Naive thymus-derived CD4-positive, alpha-beta T cell (primary cell): ENCODE results near the gene SF3B4. TPM values are rescaled to one million over a fixed set of nuclear protein-coding genes. Genes with fewer than 3 reads are reported as not detected.

ENCODE experiments used
- ATAC-seq: fragments of 150-1000 bp; cut with Tn5 transposase; 2 replicates; pipeline ENCODE4 v1.10.0; 2021; ENCODE audit warnings: mild to moderate bottlenecking, moderate library complexity
- CTCF ChIA-PET: fragments of 350-600 bp; sonication (Branson Sonifier 250); formaldehyde crosslinking; loops from one replicate; lab custom pipeline; 2021; ENCODE audit warnings: antibody characterized with exemption; lab: Charles Lee
- POLR2A ChIA-PET: fragments of 350-600 bp; sonication (Branson Sonifier 250); formaldehyde crosslinking; loops from one replicate; lab custom pipeline; 2021; ENCODE audit warnings: antibody characterized with exemption, inconsistent platforms; lab: Charles Lee
- DNase-seq, 9 donors: peaks; one replicate each; pipeline versions ENCODE4 v3.0.0 to v3.0.0-alpha.2; 2020 to 2022; ENCODE audit warnings: mixed read lengths in 1 of 9
- H3K27ac ChIP-seq: one replicate; pipeline ENCODE4 v1.7.0; 2013; ENCODE audit warnings: mild to moderate bottlenecking, low read depth, low read length, moderate library complexity
- H3K27me3 ChIP-seq, 2 donors: one replicate each; pipeline ENCODE4 v1.7.0; 2013; ENCODE audit warnings: low read length in 2 of 2, mild to moderate bottlenecking in 2 of 2, moderate library complexity in 2 of 2; ENCODE audit not compliant: control insufficient read depth in 2 of 2, insufficient read depth in 2 of 2
- H3K36me3 ChIP-seq, 3 experiments: 1 replicate in 2 of 3; 2 replicates in 1 of 3; pipeline ENCODE4 v1.7.0; 2013; ENCODE audit warnings: low read length in 3 of 3, mild to moderate bottlenecking in 3 of 3, moderate library complexity in 1 of 3; ENCODE audit not compliant: insufficient read depth in 3 of 3, control insufficient read depth in 2 of 3
- H3K4me1 ChIP-seq, 2 donors: one replicate each; pipeline ENCODE4 v1.7.0; 2013; ENCODE audit warnings: low read length in 2 of 2, mild to moderate bottlenecking in 2 of 2, moderate library complexity in 1 of 2; ENCODE audit not compliant: control insufficient read depth in 2 of 2, insufficient read depth in 2 of 2
- H3K4me3 ChIP-seq: 2 replicates; pipeline ENCODE4 v1.7.0; 2013; ENCODE audit warnings: mild to moderate bottlenecking, low read length
- H3K9me3 ChIP-seq, 3 experiments: 1 replicate in 2 of 3; 2 replicates in 1 of 3; pipeline ENCODE4 v1.7.0; 2013; ENCODE audit warnings: low read length in 3 of 3; ENCODE audit not compliant: control insufficient read depth in 2 of 3
- H3K27ac Mint-ChIP-seq, 9 donors: one replicate each; pipeline ENCODE4 v1.8.0; 2020 to 2022; ENCODE audit warnings: mixed read lengths in 9 of 9, mild to moderate bottlenecking in 8 of 9, moderate library complexity in 5 of 9, inconsistent platforms in 2 of 9
- H3K27me3 Mint-ChIP-seq, 5 donors: one replicate each; pipeline ENCODE4 v1.8.0; 2021 to 2022; ENCODE audit warnings: mixed read lengths in 5 of 5, mild to moderate bottlenecking in 1 of 5
- H3K36me3 Mint-ChIP-seq, 5 donors: one replicate each; pipeline ENCODE4 v1.8.0; 2020 to 2022; ENCODE audit warnings: mixed read lengths in 5 of 5, mild to moderate bottlenecking in 3 of 5, inconsistent platforms in 1 of 5
- H3K4me1 Mint-ChIP-seq, 7 donors: one replicate each; pipeline ENCODE4 v1.8.0; 2020 to 2022; ENCODE audit warnings: mixed read lengths in 7 of 7, mild to moderate bottlenecking in 3 of 7, inconsistent platforms in 1 of 7
- H3K4me3 Mint-ChIP-seq, 10 donors: one replicate each; pipeline ENCODE4 v1.8.0; 2020 to 2022; ENCODE audit warnings: mild to moderate bottlenecking in 10 of 10, mixed read lengths in 10 of 10, moderate library complexity in 6 of 10, inconsistent platforms in 2 of 10
- H3K9me3 Mint-ChIP-seq, 11 donors: one replicate each; pipeline ENCODE4 v1.8.0; 2020 to 2022; ENCODE audit warnings: mixed read lengths in 11 of 11, mild to moderate bottlenecking in 4 of 11, inconsistent platforms in 1 of 11, moderate library complexity in 1 of 11
- intact Hi-C, 2 donors: fragments of 100-400 bp; cut with micrococcal nuclease; formaldehyde crosslinking; loops; one replicate each; pipeline ENCODE4 v1.15.1; 2023
- polyA plus RNA-seq, 2 donors: library from polyadenylated mRNA; unstranded; fragments of 300-500 nt; fragmentation: Illumina TruSeq; gene quantifications; one replicate each; pipeline ENCODE4 v1.2.3, GENCODE V29; 2021
- total RNA-seq, 6 experiments: library from RNA in 5 of 6; stranded (reverse) in 5 of 6; gene quantifications; 1 replicate in 5 of 6; 2 replicates in 1 of 6; pipeline ENCODE4 v1.2.3 and lab custom pipeline; 2021 to 2026

The SF3B4 gene
- total and polyA plus RNA-seq, 7 experiments from 2014 or later: 39.0 to 114 (median 46.5) TPM

DNA sequence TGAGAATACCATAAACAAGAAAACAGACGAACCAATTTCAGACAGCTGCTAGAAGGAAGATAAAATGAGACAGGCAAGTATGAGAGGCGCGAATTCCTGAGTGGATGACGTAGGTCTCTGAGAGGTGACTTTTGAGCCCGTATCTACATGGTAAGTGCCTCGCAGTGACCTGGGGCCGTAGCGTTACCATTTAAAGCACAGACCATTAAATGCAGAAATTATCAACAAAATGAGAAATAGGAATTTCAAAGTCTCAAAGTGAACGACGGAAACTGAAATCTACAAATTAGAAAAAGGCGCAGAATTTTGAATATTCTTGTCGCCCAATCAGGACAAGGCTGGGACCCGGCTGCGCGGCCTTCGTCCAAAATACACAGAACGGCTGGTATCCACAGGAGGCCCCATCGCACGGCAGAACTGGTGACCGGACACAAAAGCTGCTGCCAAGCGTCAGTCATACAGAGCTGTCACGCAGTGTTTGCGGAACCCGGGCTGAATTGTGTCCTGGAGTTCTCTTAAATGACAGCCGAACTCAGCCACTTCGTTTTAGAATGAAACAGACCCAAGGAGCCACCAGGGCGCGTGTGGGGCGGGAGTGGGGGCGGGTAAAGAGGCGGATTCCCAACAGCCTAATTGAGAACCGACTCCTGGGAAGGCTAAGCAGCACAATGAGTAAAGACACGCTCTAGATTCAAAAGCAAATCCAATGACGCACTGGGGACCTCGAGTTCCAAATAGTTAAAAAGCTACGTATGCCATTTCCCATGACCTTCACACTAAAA lies 42.1 kb downstream of the SF3B4 start:
- ATAC-seq (peak; percentile 6), DNase-seq (peak; percentile 49 to 74 (median 70))
- peaks cover 12 to 20% (median 17%) of the 10 kb centered on the region in 7 donors for H3K4me1 Mint-ChIP-seq
- no peaks in the 10 kb centered on the region for H3K9me3 ChIP-seq
- H3K36me3 ChIP-seq: no peaks in the 10 kb centered on the region
- POLR2A ChIA-PET: interaction anchor here (0.6 to 9.2 kb wide), 21 partner anchors 8 to 1396 kb away, joined by 3 to 547 read pairs (median 16); partner anchors contain the start of genes ANP32E, APH1A, BOLA1 and OTUD7B
- H3K9me3 Mint-ChIP-seq: no peaks in the 10 kb centered on the region
- intact Hi-C loops: no loop called here
- H3K27me3 Mint-ChIP-seq: no peaks in the 10 kb centered on the region
- no peaks in the 10 kb centered on the region for H3K27me3 ChIP-seq
- no peak overlapping the region for H3K27ac Mint-ChIP-seq
- H3K36me3 Mint-ChIP-seq: peaks cover 0 to 1% (median 0%) of the 10 kb centered on the region in 5 donors
- peak overlapping the region; percentile 97 for H3K4me3 ChIP-seq
- peaks cover 17 to 31% of the 10 kb centered on the region in 2 donors for H3K4me1 ChIP-seq
- peak overlapping the region; percentile 93 for H3K27ac ChIP-seq
- no peak overlapping the region for H3K4me3 Mint-ChIP-seq
- CTCF ChIA-PET: interaction anchor here (0.7 to 2.9 kb wide), 3 partner anchors 36 to 77 kb away, joined by 3 to 13 read pairs (median 5); no protein-coding TSS in a partner anchor

DNA sequence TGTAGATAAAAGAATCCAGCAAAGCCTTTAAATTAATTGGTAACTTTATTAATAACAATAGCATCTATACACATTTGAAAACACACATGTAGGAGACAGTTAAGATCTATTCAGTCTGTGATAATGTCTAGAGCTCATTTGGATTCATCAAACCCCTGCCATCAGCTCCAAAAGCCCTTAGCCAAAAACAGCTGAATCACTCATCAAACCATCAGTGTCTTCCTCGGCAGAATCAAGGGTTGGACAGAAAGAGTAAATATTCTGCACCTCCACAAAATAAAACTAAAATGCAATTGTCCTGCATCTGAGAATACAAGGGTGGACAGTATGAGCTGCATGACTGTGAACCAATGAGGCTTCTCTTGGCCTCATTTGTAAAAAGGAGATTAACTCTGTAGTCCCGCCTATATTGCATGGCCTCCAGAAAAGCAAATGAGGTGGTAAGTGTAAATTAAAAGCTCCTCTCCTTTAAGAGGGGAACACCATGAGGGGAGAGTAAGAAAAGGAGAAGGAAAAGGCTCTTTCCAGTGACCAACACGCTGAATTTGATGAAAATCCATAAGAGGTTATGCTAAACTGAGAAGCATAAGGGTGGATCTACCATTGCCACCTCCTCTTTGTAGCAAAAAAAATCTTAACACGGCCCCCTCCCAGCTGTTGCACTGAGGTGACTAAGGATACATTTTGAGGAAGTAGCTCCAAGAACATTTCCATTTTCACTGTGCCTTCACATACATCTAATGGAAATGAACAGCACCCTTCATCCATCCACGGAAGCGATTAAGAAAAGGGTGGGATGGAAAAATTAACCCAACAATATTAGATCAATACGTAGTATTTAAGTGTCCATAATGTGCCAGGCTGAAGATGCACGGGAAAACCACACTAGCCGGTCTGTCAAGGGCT lies 42.9 kb downstream of the SF3B4 start:
- Histone ChIP-seq H3K27me3 (no peaks in the 10 kb centered on the region), H3K36me3 (no peaks in the 10 kb centered on the region), H3K4me3 (peak overlapping the region; percentile 97), H3K9me3 (no peaks in the 10 kb centered on the region), H3K27ac (peak overlapping the region; percentile 93), H3K4me1 (peaks cover 23 to 39% of the 10 kb centered on the region in 2 donors)
- Mint-ChIP-seq H3K36me3 (peaks cover 0 to 1% (median 0%) of the 10 kb centered on the region in 5 donors), H3K4me3 (no peak overlapping the region), H3K4me1 (peaks cover 17 to 27% (median 20%) of the 10 kb centered on the region in 7 donors), H3K27me3 (no peaks in the 10 kb centered on the region), H3K27ac (no peak overlapping the region), H3K9me3 (no peaks in the 10 kb centered on the region)
- ATAC-seq: no peak
- ChIA-PET CTCF (no interaction called here), POLR2A (interaction anchor here (0.7 to 9.2 kb wide), 12 partner anchors 12 to 480 kb away, joined by 3 to 547 read pairs (median 17); partner anchors contain the start of genes BOLA1, RPRD2 and SF3B4)
- peak in 5 of 9 donors; percentile 6 to 26 (median 16) for DNase-seq
- intact Hi-C loops: no loop called here

DNA sequence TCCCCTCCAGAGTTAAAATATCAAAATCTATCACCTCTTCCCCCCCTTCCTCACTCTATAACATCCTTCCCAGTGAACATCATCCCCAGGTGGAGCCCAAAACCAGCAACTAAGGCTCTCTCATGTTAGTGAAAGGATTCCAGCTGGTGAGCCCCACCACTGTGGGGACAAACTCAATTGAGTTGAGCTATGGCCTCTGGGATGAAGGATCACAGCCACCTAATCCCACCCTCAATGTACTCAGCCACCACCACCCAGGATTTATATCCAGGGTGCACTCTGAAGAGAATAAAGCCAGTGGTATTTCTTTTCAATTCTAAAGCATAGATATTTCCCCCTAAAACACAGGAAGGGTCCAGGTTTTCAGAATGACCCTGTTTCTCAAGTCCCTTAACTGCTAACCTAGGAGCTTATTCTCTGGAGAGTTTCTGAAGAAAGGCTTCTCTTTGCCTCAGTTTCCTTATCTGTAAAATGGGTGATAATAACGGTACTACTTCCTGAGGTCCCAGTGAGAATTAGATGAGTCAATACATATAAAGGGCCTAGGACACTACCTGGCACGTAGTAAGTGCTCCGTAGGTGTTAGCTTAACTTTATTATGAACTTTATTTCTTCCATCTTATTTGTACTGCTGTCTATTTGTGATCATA lies 43.9 kb downstream of the SF3B4 start:
- H3K4me1 ChIP-seq: peaks cover 28 to 44% of the 10 kb centered on the region in 2 donors
- DNase-seq (peak in 1 of 9 donors; percentile 17), ATAC-seq (no peak)
- CTCF ChIA-PET: no interaction called here
- POLR2A ChIA-PET: interaction anchor here (0.8 to 9.2 kb wide), 9 partner anchors 11 to 481 kb away, joined by 3 to 547 read pairs (median 4); partner anchors contain the start of genes BOLA1, RPRD2 and SF3B4
- Mint-ChIP-seq H3K9me3 (no peaks in the 10 kb centered on the region), H3K4me1 (peaks cover 24 to 36% (median 29%) of the 10 kb centered on the region in 7 donors), H3K27ac (peak overlapping the region in 3 of 9 donors; percentile 22 to 70 (median 63)), H3K36me3 (peaks cover 0 to 4% (median 0%) of the 10 kb centered on the region in 5 donors), H3K27me3 (no peaks in the 10 kb centered on the region), H3K4me3 (peak overlapping the region in 2 of 10 donors; percentile 25 to 52)
- no peaks in the 10 kb centered on the region for H3K9me3 ChIP-seq
- no peaks in the 10 kb centered on the region for H3K36me3 ChIP-seq
- no peaks in the 10 kb centered on the region for H3K27me3 ChIP-seq
- H3K4me3 ChIP-seq: no peak overlapping the region
- intact Hi-C loops: no loop called here
- peak overlapping the region; percentile 32 for H3K27ac ChIP-seq

DNA sequence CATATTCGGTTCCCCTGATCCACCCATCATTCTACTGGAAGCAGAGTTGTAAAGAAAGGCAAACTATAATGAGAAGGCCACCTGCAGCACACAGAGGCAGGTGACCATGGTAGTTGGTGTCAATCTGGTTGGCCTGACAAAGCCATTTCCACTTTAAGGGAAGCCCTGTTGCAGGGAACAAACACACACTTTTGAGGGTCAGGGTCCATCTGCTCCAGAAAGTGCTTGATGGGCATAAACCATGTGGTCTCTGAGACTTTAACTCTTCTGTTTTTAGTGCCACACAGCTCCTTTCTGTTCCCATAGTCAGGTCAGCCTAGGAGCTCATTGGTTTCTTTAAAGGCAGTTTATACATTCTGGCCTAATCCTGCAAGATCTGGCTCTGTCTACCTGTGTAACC lies 45.7 kb downstream of the SF3B4 start:
- POLR2A ChIA-PET: interaction anchor here (1.5 to 9.2 kb wide), 2 partner anchors 35 to 51 kb away, joined by 3 to 547 read pairs; no protein-coding TSS in a partner anchor
- no peaks in the 10 kb centered on the region for H3K27me3 Mint-ChIP-seq
- H3K9me3 Mint-ChIP-seq: peaks cover 0 to 3% (median 0%) of the 10 kb centered on the region in 11 donors
- Histone ChIP-seq H3K9me3 (no peaks in the 10 kb centered on the region), H3K27ac (no peak overlapping the region), H3K36me3 (no peaks in the 10 kb centered on the region), H3K4me3 (no peak overlapping the region), H3K4me1 (peaks cover 25 to 50% of the 10 kb centered on the region in 2 donors), H3K27me3 (no peaks in the 10 kb centered on the region)
- H3K36me3 Mint-ChIP-seq: peaks cover 0 to 8% (median 0%) of the 10 kb centered on the region in 5 donors
- H3K4me3 Mint-ChIP-seq: peak overlapping the region in 4 of 10 donors; percentile 12 to 14 (median 13)
- H3K27ac Mint-ChIP-seq: peak overlapping the region in 8 of 9 donors; percentile 2 to 82 (median 52)
- intact Hi-C loops: no loop called here
- ATAC-seq (no peak), DNase-seq (no peak)
- H3K4me1 Mint-ChIP-seq: peaks cover 30 to 50% (median 39%) of the 10 kb centered on the region in 7 donors
- CTCF ChIA-PET: interaction anchor here (0.6 kb wide), 1 partner anchor 306 kb away, joined by 3 read pairs; no protein-coding TSS in a partner anchor

DNA sequence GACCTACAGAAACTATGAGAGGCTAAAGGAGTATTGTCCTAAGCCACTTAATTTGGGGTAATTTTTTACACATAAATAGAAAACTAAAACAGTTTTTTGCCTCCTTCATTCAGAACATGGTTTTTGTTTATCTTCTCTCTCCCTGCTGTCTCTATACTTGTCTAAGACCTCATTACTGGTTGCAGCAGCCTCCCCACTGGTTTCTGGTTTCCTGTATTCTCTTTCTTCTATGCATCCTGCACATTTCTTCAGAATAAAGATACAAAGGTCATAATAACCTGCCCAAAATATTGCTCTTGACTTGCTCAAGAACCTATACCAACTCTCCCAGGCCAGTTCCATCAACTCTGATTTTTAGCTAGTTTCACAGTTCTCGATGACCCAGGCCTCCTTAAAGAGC lies 48.0 kb downstream of the SF3B4 start:
- peak overlapping the region in 8 of 9 donors; percentile 71 to 88 (median 84) for H3K27ac Mint-ChIP-seq
- Histone ChIP-seq H3K27ac (peak overlapping the region; percentile 63), H3K4me1 (peaks cover 18 to 49% of the 10 kb centered on the region in 2 donors), H3K4me3 (peak overlapping the region; percentile 8), H3K9me3 (no peaks in the 10 kb centered on the region), H3K27me3 (no peaks in the 10 kb centered on the region), H3K36me3 (no peaks in the 10 kb centered on the region)
- no peaks in the 10 kb centered on the region for H3K27me3 Mint-ChIP-seq
- DNase-seq (peak in 7 of 9 donors; percentile 17 to 72 (median 63)), ATAC-seq (peak; percentile 84)
- peaks cover 30 to 50% (median 39%) of the 10 kb centered on the region in 7 donors for H3K4me1 Mint-ChIP-seq
- H3K9me3 Mint-ChIP-seq: peaks cover 0 to 3% (median 0%) of the 10 kb centered on the region in 11 donors
- H3K36me3 Mint-ChIP-seq: peaks cover 0 to 8% (median 0%) of the 10 kb centered on the region in 5 donors
- peak overlapping the region; percentile 3 to 75 (median 61) for H3K4me3 Mint-ChIP-seq
- CTCF ChIA-PET: no interaction called here
- POLR2A ChIA-PET: interaction anchor here (0.7 to 1.8 kb wide), 3 partner anchors 8 to 36 kb away, joined by 3 to 9 read pairs (median 4); a partner anchor contains a TSS
- intact Hi-C loops: no loop called here
